HG03159 (cell line): Measurements from ENCODE around the gene RPH3AL.
"Not testable (repeated sequence)": the region's sequence is repeated elsewhere in the genome, so short reads cannot be mapped to it uniquely, and the experiment has no call there.

Experiments used
- ATAC-seq: cut with Tn5 transposase; IDR thresholded peaks from one replicate; pipeline ENCODE4 v1.9.1; 2021; ENCODE audit warnings: mild to moderate bottlenecking, moderate library complexity; ENCODE audit not compliant: unreplicated experiment

The RPH3AL gene

DNA sequence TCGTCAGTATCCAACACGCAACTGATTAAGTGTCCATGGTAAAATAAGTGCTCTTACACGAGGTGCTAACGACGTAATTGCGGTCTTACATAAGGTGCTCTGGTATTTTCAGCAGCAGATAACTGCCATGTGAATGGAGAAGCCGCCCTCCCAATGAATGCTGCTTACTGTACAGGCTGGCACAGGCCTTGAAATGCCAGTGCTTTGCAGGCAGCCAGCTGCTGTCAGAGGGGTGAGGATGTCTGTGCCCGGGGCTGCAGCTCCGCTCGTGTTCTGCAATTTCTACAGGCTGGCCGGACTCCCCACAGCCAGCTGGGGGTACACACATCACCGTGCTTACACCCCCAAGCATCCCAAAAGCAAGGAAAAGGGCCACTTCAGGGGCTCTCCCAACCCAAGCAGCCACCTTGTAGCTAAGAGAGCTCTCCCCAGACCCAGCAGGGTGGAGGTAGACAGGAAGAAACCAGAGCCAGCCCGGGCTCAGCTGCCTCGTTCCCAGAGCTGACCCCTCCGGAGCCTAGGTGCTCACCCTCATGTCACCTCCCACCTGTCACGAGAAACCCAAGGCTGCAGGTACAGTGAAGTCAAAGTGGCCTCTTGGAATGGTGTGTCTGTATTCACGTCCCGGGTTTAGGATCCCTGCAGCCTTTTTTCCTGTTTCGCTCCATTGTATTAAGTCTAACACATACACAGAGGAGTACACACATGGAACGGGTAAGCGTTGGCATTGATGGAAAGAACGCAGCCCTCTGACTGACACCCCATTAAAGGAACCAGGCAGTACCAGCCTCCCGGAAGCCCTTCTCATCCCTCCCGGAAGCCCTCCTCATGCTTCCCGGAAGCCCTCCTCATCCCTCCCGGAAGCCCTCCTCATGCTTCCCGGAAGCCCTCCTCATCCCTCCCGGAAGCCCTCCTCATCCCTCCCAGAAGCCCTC lies 27.2 kb upstream of the RPH3AL start:
- ATAC-seq = no peak

DNA sequence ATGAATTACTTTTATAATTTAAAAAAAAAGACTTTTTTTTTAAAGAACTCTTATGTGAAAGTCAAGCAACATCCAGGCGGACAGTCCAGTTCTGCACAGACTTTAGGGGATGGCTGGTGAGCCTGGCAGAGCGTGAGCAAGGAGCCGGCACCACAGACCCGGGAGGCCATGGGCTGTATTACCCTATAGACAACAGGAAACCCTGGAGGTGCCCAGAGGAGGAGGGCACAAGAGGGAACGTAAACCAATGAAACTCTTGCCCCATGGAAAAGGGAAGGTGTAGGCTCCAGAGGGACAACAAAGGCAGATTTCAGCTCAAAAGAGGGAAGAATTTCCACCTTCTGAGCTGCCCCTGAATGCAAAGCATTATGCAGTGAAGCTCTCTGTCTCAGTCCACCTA lies 25.5 kb upstream of the RPH3AL start:
- no peak for ATAC-seq

DNA sequence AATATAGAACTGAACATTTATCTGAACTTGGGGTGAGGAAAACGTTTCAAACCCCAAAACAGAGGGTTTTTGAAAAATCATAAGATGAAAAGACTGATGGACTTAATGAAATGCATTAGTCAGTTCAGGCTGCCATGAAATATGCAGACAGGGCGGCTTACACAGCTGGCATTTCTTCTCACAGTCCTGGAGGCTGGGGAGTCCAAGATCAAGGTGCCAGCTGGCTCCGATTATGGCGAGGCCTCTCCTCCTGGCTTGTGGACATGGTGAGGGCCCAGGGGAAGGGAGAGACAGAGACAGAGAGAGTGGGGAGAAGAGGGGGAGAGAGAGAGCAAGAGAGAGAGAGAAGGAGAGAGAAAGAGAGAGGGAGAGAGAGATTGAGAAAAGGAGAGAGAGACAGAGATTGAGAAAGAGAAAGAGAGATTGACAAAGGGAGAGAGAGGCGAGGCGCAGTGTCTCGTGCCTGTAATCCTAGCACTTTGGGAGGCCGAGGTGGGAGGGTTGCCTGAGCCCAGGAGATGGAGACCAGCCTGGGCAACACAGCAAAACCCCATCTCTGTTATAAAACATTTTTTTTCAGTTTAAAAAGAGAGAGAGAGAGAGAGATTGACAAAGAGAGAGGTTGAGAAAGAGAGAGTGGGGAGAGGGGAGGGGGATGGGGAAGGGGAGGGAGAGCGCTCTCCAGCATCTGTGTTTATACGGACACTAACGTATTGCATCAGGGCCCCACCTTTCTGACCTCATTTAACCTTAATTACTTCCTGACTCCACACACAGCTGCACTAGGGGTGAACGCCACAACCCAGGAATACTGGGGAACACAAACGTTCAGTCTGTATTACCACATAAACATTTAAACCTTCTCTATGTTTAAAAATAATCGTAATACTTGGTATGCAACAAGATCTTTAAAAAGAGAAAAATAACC lies 24.6 kb upstream of the RPH3AL start:
- no peak for ATAC-seq

DNA sequence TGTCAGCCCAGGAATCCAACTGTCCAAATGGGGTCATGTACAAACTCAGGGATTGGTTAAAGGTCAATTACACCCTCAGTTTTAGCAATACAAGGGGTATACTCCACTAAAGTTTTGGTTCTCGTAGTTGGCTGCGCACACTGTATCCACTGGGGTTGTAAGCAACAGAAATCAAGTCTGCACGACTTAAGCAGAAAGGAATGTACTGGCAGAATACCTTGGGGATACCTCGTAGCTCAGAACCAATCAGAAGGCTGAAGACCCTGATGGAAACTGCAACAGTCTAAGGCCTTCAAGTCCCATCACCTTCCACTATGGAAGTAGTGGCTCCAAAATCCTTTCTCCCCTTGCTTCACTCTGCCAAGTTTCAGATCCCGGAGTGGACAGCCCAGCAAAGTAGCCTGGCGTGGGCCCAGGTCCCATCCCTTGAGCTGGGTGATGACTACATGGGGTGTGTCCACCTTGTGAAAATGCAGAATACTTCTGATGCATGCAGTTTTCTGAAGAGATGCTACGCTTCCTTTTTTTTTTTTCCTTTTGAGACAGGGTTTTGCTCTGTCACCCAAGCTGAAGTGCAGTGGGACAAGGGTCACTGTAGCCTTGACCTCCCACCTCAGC lies 21.1 kb upstream of the RPH3AL start:
- no peak for ATAC-seq

DNA sequence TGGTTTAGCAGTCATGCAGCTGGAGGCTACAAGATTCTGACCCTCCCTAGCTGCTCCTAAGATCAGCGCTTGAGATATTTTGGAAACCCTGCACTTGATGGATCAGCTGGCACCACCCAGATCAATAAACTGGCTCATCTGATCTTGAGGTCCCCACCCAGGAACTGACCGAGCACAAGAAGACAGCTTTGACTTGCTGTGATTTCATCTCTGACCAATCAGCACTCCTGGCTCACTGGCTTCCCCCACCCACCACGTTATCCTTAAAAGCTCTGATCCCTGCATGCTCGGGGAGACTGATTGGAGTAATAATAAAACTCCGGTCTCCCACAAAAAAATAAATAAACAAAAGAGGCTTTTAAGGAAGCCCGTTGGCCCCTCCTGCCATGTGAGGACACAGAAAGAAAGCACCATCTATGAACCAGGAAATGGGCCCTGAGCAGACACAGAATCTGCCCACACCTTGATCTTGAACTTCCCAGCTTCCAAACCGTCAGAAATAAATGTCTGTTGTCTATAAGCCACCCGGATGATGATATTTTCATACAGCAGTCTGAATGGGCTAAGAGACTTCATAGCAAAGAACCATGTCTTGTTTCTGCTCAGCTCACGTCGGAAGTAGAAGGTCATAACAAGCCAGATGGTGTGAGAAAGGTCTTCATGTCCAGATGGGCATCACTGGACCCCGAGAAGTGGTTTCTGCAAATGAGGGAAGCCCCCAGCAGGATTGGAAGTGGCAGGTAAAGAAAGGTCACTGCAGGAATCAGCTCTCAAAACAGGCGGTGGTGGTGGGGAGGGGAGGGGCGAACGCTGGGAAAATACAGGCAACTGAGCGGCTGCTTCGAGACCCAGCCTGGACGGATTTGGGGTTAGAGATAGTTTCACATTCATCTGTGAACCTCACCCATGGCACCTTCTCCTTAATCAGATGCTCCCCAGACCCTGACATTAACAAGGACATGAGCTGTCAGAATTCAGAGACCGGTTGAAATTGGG lies 19.8 kb upstream of the RPH3AL start:
- ATAC-seq = no peak

DNA sequence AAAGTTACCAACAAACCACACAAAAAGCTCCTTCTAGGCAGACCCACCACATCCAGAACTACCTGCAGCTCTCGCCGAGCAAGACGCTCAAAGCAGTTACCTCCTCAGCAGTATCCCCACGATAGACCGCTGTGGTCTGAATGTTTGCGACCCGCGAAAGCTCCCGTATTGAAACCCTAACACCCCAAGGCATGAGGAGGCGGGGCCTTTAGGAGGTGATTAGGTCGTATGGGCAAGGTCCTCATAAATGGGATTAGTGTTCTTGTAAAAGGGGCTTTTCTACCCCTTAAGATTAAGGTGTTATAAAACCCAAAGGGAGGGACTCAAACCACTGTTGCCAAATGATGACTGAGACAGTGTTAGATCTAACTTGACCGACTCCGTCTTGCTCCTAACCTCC lies 19.0 kb upstream of the RPH3AL start:
- no peak for ATAC-seq

DNA sequence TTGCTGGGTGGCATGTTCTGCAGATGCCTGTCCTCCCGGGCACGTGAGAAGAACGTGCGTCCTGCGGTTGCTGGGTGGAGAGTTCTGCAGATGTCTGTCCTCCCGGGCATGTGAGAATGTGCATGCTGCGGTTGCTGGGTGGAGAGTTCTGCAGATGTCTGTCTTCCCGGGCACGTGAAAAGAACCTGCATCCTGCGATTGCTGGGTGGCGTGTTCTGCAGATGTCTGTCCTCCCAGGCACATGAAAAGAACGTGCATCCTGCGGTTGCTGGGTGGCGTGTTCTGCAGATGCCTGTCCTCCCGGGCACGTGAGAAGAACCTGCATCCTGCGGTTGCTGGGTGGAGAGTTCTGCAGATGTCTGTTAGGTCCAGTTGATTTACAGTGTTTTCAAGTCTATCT lies 15.0 kb upstream of the RPH3AL start:
- not testable (repeated sequence) for ATAC-seq

DNA sequence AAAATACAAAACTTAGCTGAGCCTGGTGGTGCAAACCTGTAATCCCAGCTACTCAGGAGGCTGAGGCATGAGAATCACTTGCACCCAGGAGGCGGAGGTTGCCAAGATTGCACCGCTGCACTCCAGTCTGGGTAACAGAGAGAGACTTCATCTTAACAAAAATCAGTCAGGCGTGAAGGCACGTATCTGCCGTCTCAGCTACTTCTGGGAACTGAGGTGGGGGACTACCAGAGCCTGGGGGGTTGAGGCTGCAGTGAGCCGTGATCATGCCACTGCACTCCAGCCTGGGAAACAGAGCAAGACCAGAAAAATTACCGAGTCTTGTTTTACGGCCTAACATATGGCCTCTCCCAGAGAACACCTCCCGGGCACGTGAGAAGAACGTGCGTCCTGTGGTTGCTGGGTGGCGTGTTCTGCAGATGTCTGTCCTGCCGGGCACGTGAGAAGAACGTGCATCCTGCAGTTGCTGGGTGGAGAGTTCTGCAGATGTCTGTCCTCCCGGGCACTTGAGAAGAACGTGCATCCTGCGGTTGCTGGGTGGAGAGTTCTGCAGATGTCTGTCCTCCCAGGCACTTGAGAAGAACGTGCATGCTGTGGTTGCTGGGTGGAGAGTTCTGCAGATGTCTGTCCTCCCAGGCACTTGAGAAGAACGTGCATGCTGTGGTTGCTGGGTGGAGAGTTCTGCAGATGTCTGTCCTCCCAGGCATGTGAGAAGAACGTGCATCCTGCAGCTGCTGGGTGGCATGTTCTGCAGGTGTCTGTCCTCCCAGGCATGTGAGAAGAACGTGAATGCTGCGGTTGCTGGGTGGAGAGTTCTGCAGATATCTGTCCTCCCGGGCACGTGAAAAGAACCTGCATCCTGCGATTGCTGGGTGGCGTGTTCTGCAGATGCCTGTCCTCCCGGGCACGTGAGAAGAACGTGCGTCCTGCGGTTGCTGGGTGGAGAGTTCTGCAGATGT lies 14.3 kb upstream of the RPH3AL start:
- ATAC-seq = not testable (repeated sequence)

DNA sequence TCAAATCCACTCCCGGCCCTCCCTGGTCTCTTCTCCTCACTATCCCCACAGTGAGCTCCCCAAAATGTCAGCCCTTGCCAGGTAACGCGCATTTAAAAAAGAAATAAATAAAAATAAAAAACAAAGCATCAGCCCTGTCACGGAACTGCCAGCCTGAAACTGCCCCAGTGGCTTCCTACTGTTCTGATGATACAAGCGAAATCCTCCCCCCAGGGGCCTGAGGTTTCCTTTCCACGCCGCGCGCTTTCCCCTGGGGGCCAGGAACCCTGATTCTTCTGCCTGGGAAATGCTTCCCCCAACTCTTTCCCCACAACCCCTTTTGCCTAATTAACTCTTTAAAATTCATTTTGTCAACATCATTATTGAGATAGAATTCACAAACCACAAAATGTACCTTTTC lies 12.2 kb upstream of the RPH3AL start:
- no peak for ATAC-seq

DNA sequence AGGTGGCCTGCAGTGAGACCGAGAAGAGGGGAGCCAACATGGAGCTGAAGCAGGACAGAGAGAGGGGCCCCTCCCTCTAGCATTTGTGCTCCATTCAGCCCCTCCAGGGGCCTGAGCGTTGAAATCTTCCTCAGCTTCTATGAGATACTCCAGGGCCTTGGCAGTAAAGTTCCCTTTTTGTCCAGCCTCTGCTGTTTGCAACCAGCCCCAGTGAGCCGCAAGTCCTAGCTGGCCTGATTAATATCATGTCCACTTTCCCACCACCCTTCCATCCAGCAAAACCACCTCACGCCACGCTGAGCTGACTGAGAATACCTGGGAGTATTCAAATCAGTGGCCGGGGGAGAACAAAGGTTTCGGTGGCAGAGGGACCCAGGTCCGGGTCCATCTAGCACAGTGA lies 11.7 kb upstream of the RPH3AL start:
- ATAC-seq = no peak

DNA sequence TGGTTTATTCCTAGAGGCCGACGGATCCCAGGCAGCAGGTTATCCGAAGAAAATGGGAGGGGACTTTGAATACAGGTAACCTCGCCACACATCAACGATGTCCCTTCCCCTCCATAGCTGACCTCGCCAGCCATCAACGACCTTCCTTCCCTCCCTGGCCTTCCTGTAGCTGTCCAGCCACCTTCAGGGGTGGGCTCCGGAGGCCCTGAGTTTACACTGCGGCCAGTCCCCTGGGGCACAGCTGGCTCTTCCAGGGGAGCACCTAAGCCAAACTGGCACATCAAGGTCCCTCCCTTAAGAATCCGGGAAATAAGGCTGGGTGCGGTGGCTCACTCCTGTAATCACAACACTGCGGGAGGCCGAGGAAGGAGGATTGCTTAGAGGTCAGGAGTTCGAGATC lies 10.1 kb upstream of the RPH3AL start:
- no peak for ATAC-seq

DNA sequence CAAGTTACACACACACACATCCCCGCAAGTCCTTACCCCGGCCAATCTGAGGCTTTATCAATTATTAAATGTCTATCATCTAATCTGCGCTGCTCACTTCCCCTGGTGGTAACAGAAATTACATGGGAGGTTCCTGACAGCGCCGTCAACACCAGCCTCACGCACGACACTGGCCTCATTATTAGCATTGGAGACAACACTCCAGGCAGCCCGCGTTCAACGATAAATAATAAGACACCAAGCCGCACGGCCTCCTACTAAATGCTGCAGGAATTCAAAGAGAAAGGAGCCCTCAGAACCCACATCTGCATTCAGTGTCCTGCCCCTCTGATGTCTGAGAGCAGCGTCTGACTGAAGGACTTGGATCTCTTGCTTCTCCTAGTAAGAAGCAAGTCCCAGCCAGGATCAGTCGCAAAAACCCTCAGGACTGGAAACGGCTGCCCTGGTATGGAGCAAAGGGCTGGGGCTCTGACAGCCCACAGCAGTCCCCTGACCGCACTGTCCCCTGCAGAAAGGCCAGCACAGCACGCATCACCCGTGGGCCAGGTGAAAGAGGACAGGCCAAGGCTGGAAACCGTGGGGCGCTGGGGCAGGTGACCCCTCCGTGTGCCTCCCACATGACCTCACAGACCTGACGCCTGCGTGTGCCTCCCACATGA lies 7.6 kb upstream of the RPH3AL start:
- no peak for ATAC-seq

DNA sequence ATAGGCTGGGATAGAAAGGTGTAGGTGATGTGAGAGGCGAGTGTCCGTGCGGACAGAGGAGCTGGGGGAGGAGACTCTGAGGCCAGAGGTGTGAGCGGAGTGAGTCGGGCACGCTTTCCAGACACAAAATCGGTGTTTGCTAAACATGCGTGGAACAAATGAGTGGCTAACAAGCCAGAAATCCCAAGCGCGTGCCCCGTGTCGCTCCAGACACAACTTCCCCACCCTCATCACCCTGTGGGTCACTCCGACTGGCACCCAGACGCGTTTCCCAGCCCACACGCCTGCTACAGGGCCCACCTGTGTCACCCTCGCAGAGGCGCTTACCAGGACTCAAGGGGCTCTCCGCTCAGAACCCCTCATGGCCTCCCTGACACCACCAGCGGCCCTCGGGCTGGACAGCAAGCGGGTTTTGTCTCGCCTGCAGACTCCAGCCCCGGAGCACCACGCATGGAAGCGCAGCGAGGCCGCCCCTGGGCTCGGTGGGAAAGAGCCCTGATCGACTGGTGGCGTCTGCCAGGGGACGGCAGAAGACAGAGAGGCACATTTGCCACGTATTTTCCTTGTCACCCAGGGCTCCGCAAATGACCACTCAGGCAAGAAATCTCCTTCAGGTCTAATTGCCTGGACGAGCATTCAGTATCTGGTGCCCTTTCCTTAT lies 6.0 kb upstream of the RPH3AL start:
- ATAC-seq = no peak

DNA sequence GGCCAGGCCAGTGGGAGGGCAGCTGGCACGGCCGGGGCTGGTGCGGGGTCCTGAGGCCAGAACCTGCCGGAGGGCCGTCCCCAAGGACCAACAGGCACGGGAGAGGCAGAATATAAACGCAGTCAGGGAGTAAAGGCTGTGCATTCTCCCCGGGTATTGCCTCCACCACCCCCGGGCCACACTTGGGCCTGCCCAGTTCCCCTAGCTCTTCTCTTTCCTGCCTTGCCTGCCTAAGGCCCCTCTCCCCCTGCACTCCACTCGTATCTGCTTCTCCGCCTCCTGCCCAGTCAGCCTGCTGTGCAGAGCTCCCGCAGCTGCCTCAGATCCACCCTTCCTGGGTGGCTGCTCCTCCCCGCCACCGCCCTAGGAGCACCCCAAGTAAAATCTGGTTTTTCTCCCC lies 5.0 kb upstream of the RPH3AL start:
- no peak for ATAC-seq

DNA sequence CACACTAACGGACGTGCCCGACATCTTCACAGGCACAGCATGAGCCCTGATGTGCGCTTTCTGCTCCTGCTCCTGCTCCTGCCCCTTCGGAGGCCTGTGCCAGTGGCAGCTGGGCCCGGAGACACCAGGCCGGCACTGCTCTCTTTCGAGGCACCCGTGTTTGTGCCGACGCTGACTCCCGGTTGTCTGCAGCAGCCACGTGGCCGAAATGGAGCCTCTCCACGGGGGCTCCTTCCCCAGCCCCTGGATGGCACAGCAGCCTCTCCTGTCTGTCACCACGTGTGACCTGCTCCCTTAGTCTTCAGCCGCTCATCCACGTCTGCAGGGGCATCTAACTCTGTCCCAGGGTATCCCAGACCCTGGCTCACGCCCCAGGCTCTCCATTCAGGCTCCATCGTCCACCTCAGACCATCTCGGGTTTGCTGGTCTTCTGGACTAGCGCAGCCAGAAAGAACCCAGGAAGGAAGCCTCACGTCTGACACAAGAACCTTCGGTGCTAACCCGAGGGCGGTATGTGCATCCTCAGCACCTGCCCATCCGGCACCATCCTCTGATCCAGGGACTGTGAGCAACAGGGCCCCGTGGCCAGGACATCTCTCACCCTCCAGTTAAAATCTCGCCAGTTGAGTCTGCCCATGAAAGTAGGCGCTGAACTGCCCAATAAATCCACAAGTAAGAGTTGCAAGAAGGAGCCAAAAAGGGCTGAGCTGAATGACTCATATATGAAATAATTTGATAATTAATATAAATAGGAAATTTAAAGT lies 4.2 kb upstream of the RPH3AL start:
- ATAC-seq = no peak

DNA sequence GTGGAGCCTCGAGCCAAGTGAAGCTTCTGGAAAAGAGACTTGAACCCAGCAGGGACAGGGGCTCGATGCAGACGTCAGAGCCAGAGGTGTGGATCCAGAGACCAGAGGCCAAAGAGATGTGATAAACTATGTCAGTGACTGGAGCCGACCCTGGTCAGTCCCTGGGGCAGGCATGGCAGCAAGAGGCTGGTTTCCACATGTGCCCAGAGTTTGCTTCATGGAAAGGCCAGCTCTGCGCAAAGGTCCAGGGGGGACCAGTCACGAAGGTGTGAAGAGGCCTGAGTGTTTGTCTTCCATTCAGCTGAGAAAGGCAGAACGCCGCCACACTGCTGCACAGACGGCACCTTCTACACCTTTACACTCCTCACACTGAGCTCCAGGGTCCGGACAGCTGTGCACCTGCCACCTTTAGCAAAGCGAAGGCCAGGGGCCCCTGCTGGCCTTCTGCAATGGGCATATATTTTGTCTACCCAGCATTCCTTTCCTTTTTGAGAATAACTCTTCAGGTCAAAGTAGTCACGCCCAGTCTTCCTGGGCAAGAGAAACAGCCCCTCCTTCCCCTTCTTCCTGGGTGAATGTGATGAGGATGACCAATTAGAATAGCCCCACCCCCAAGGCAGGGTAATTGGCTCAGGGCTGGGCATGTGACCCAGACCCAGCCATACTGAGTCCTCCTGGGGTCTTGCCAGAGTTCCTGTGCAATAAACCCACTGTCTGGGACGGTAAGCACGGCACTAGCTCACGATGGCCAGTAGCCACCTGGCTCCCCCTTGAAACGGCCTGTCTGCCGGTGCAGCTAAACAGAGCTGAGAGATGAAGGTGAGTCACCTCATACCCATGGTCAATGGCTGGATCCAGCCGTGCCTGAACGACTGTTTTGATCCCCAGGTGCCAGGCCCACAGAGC lies 2.3 kb upstream of the RPH3AL start:
- ATAC-seq = no peak
